ENCODE results near the gene ATE1.

ATE1 gene

DNA sequence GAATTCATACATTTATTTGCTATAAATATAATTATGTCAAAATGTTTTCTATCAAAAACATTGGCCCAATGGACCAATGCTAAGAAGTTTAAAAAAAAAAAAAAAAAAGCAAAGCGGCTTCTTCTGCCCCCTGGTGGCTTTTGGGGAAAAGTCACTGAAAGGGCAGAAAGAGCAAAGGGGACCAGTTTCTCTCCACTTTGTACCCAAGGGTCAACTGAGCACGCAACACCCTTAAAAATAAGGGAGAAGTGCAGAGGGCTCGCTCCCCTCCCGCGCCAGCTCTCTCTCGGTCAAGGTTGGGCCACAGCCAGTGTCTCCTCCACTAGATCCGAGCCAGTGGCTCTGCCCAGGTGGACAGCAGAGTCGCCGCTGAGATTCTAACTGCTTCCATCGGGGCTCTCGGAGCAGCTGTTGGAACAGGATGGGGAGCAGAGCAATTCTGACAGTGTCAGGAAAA lies 193.2 kb downstream of the ATE1 start:
- DNase-seq (ENCODE audit: low read depth), result no peak
- H3K4me3 ChIP-seq (ENCODE audit: low read length), result no peak overlapping the region
- peak; percentile 70 for TF ChIP-seq CTCF (conservative IDR thresholded peaks at IDR 0.05; ENCODE audit: low read depth, low read length)

DNA sequence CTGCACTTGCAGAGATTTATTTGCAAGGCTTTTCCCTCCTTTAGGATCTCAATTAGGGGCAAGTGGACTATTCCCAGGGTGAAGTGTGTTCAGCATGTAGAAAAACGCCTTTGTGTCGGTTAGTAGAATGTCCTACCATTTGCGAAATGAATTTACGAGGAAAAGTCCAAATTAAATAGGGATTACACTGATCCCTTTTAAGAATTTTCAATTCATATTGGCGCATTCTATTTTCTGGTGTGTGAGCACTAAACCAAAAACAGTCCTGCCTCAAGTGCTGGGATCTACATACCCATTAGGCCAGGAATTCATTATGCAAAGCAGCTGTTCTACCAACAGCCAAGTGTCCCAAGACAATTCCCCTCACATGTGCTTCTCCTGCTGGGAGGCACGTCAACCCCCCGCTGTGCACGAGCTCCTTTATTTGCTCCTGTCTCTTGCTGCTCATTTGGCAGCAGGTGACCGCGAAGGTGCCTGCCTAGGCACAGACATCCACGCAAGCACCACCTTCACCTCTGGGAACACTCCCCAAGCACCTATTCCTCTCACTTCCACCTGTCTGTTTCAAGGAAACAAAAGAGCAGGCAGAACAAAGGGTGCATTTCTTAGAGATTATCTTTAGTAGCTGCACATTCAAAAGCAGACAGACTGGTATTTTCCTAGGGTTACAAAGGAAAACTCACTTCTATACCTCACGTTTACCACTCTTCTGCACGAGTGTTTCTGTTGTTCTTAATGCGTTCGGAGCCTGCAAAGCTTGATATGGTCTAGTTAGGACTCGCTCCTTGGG lies 195.0 kb downstream of the ATE1 start:
- DNase-seq (ENCODE audit: low read depth), result no peak
- H3K4me3 ChIP-seq (ENCODE audit: low read length), result no peak overlapping the region
- TF ChIP-seq CTCF (conservative IDR thresholded peaks at IDR 0.05; ENCODE audit: low read depth, low read length), result no peak

GRCh38 chr10:121732172-121732571 lies 195.7 kb downstream of the ATE1 start:
- DNase-seq (ENCODE audit: low read depth), result no peak
- H3K4me3 ChIP-seq (ENCODE audit: low read length), result no peak overlapping the region
- TF ChIP-seq CTCF (conservative IDR thresholded peaks at IDR 0.05; ENCODE audit: low read depth, low read length), result no peak

GRCh38 chr10:121724282-121724681 lies 203.5 kb downstream of the ATE1 start:
- no peak overlapping the region for H3K4me3 ChIP-seq (ENCODE audit: low read length)
- no peak for DNase-seq (ENCODE audit: low read depth)
- TF ChIP-seq CTCF (conservative IDR thresholded peaks at IDR 0.05; ENCODE audit: low read depth, low read length), result no peak

- H3K4me3 ChIP-seq (ENCODE audit: low read length), result no peak overlapping the region
- no peak for TF ChIP-seq CTCF (conservative IDR thresholded peaks at IDR 0.05; ENCODE audit: low read depth, low read length)
- no peak for DNase-seq (ENCODE audit: low read depth)
These were observed 205.2 kb downstream of the ATE1 start for GRCh38 chr10:121722665-121723064.

GRCh38 chr10:121721257-121721656 lies 206.6 kb downstream of the ATE1 start:
- H3K4me3 ChIP-seq (ENCODE audit: low read length), result no peak overlapping the region
- no peak for DNase-seq (ENCODE audit: low read depth)
- no peak for TF ChIP-seq CTCF (conservative IDR thresholded peaks at IDR 0.05; ENCODE audit: low read depth, low read length)

GRCh38 chr10:121715969-121716368 lies 211.9 kb downstream of the ATE1 start:
- no peak overlapping the region for H3K4me3 ChIP-seq (ENCODE audit: low read length)
- DNase-seq (ENCODE audit: low read depth), result no peak
- no peak for TF ChIP-seq CTCF (conservative IDR thresholded peaks at IDR 0.05; ENCODE audit: low read depth, low read length)

All from retinal pigment epithelial cell (primary cell).